Cardiac muscle cell (in vitro differentiated cells and primary cell): ENCODE measurements around the gene ZNF32. TPM values are rescaled to one million over a fixed set of nuclear protein-coding genes. Genes with fewer than 3 reads are reported as not detected.
A peak's percentile ranks its signal among the peaks of the same experiment; 100 is the strongest.

ENCODE experiments used
- DNase-seq, 2 donors: peaks; one replicate each; pipeline versions ENCODE4 v3.0.0 to v3.0.0-alpha.2; 2010 to 2017; ENCODE audit warnings: low read depth in 1 of 2, low spot score in 1 of 2
- H3K27ac ChIP-seq: fragments of 200-600 bp; sonication (generic); 2 replicates; pipeline ENCODE4 v1.5.1; 2016
- H3K27me3 ChIP-seq: fragments of 200-600 bp; sonication (generic); 2 replicates; pipeline ENCODE4 v1.6.0; 2016; ENCODE audit warnings: control low read depth
- H3K36me3 ChIP-seq: fragments of 200-600 bp; sonication (generic); 2 replicates; pipeline ENCODE4 v1.5.1; 2016; ENCODE audit warnings: control low read depth
- H3K4me1 ChIP-seq: fragments of 200-600 bp; sonication (generic); 2 replicates; pipeline ENCODE4 v1.8.1; 2017; ENCODE audit warnings: low read depth, mild to moderate bottlenecking, mixed run types
- H3K4me3 ChIP-seq: fragments of 200-600 bp; sonication (generic); 2 replicates; pipeline ENCODE4 v1.5.1; 2016; ENCODE audit warnings: mild to moderate bottlenecking
- H3K9me3 ChIP-seq: fragments of 200-600 bp; sonication (generic); 2 replicates; pipeline ENCODE4 v1.5.1; 2017; ENCODE audit warnings: low read depth, mild to moderate bottlenecking, control low read depth
- CTCF ChIP-seq: IDR thresholded peaks from 2 replicates; pipeline ENCODE4 v1.5.1; 2012; ENCODE audit warnings: low read depth, mild to moderate bottlenecking, low read length
- polyA plus RNA-seq: library from polyadenylated mRNA; unstranded; fragments of >200 nt; fragmentation: Nextera tagmentation; extraction: Ambion mirVana; gene quantifications from 2 replicates; pipeline ENCODE4 v1.2.1, GENCODE V29; 2016
- total RNA-seq: library from RNA; depleted of rRNA; stranded (reverse); fragments of >200 nt; gene quantifications from 2 replicates; pipeline ENCODE4 v1.2.3, GENCODE V29; 2016

The ZNF32 gene
- total and polyA plus RNA-seq, 2 experiments from 2014 or later = 32.0 to 55.7 TPM

- H3K4me1 ChIP-seq = no peaks in the 10 kb centered on the region
- peaks cover 2% of the 10 kb centered on the region for H3K27me3 ChIP-seq
- H3K9me3 ChIP-seq = no peaks in the 10 kb centered on the region
- no peak overlapping the region for H3K27ac ChIP-seq
- DNase-seq = no peak
- H3K4me3 ChIP-seq = no peak overlapping the region
- TF ChIP-seq CTCF = no peak
- H3K36me3 ChIP-seq = no peaks in the 10 kb centered on the region
These were observed 27.6 kb upstream of the ZNF32 start for GRCh38 chr10:43676331-43676730.

DNA sequence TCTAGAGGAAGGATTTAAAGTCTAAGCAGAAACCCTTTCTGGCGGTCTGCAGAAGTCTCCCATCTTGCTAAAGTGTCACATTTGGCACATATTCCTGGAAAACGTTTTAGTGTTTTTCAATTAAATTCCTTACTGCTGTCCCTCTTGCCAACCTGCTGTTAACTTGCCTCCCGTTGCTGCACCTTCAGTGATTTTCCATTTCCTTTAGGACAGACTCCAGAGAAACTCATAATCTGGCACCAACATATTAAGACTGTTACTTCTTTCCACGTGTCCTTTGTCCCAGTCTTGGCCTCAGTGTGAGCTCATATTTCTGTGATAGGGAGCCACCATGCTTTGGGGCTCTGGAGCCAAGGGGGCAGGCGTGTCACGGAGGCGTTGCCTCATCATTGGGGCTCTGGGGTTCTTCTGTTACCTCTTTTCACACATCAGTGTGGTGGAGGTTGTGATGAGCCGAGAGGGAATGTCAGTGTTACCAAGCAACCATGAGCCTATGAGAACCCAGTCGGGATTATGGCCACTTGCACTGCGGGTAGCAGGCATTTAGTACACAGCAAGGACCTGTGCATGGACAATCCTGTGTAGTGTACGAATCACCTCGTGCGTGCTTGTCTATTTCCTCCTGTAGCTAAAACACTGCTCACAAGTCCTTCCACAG is 26.0 kb upstream of the ZNF32 start:
- Histone ChIP-seq H3K9me3 (no peaks in the 10 kb centered on the region), H3K27me3 (peaks cover 14% of the 10 kb centered on the region), H3K4me3 (no peak overlapping the region), H3K4me1 (no peaks in the 10 kb centered on the region), H3K27ac (no peak overlapping the region), H3K36me3 (no peaks in the 10 kb centered on the region)
- no peak for TF ChIP-seq CTCF
- DNase-seq = no peak

GRCh38 chr10:43673471-43673870 is 24.8 kb upstream of the ZNF32 start:
- TF ChIP-seq CTCF = no peak
- H3K36me3 ChIP-seq = no peaks in the 10 kb centered on the region
- H3K4me1 ChIP-seq = no peaks in the 10 kb centered on the region
- H3K9me3 ChIP-seq = no peaks in the 10 kb centered on the region
- DNase-seq = no peak
- no peak overlapping the region for H3K4me3 ChIP-seq
- no peak overlapping the region for H3K27ac ChIP-seq
- peaks cover 19% of the 10 kb centered on the region for H3K27me3 ChIP-seq

DNA sequence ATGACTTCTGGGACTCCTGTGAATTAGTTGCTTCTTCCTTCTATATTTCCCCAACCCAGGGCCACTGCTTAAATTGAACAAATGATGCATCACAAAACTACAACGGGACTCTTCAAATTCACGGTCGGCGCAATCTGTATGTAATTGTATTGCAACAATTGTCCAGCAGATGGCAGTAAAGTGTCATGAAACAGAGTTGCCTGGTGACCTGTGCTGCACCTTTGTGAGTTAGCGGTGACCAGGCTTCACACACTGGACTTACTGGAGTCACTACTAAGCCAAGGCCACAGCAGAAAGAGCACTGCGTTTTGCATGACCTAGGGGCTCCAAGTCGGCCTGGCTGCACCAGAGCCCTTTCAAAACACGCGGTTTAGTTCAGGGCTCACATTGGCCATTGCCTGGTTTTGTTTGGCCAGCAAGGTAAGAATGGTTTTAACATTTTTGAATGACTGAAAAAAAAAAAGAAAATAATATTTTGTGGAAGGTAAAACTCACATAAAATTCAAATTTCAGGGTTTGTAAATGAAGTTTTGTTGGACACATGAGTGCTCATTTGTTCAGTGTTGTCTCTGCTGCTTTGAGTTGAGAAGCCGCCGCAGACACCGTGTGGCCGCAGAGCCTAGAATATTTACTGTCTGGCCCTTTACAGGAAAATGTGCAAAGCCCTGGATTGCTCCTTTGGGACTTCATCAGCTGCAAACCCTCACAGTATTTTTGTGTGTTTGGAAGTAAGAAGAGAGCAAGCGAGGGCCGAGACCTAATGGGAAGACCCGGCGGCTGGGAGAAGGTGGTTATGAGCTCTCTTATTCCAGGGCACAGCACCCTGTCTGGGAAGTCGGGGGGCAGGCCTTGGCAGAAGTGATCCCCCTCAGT is 23.2 kb upstream of the ZNF32 start:
- peak; percentile 58 for TF ChIP-seq CTCF
- H3K4me3 ChIP-seq = no peak overlapping the region
- H3K27me3 ChIP-seq = peaks cover 32% of the 10 kb centered on the region
- peak; percentile 84 to 89 for DNase-seq
- no peaks in the 10 kb centered on the region for H3K4me1 ChIP-seq
- H3K9me3 ChIP-seq = no peaks in the 10 kb centered on the region
- no peak overlapping the region for H3K27ac ChIP-seq
- no peaks in the 10 kb centered on the region for H3K36me3 ChIP-seq

DNA sequence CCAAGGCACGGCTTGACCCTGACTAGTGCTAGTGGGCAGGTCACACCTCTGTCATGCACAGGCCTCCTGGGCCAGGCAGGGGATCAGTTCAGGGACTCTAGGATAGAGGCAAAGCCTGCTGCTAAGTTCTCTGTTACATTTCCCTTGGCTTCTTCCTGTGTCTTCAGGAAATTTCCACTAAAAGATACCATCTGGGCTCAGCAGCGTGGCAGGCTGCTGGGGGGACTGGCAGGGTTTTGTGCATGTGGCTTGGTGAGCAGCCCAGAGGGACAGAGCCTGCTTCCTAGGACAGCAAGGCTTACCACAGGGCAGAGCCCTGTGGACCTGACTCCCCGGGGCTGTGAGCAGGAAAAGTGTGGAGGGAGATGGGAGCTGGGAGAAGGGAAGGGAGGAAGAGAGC is 20.7 kb upstream of the ZNF32 start:
- no peak for TF ChIP-seq CTCF
- H3K27me3 ChIP-seq = peaks cover 33% of the 10 kb centered on the region
- DNase-seq = no peak
- H3K9me3 ChIP-seq = no peaks in the 10 kb centered on the region
- H3K4me1 ChIP-seq = no peaks in the 10 kb centered on the region
- H3K36me3 ChIP-seq = no peaks in the 10 kb centered on the region
- H3K27ac ChIP-seq = no peak overlapping the region
- H3K4me3 ChIP-seq = no peak overlapping the region
